HCT116 (cell line): ENCODE data around the gene COL28A1.

Experiments
- EZH2 ChIP-seq: fragments of 200-600 bp; sonication (generic); IDR thresholded peaks from 2 replicates; pipeline ENCODE4 v1.6.1; 2017; ENCODE audit warnings: antibody characterized with exemption, mixed run types
- EZH2phosphoT487 ChIP-seq: fragments of 200-600 bp; IDR thresholded peaks from 2 replicates; pipeline ENCODE4 v1.6.1; 2018; ENCODE audit warnings: antibody characterized with exemption, borderline replicate concordance
- FOSL1 ChIP-seq: IDR thresholded peaks from 2 replicates; pipeline ENCODE4 v1.6.1; 2012; ENCODE audit warnings: low read depth
- POLR2A ChIP-seq: IDR thresholded peaks from 2 replicates; pipeline ENCODE4 v1.7.0; 2011; ENCODE audit warnings: borderline replicate concordance; ENCODE audit not compliant: insufficient read depth, insufficient read length; ENCODE audit errors: extremely low read depth
- POLR2AphosphoS5 ChIP-seq: IDR thresholded peaks from 2 replicates; pipeline ENCODE4 v1.6.1; 2011; ENCODE audit warnings: mild to moderate bottlenecking, low read depth, low read length, moderate library complexity
- RAD21 ChIP-seq: IDR thresholded peaks from 2 replicates; pipeline ENCODE4 v1.6.1; 2012; ENCODE audit warnings: low read depth, mild to moderate bottlenecking
- SP1 ChIP-seq: IDR thresholded peaks from 2 replicates; pipeline ENCODE4 v1.6.1; 2012; ENCODE audit warnings: low read depth
- TF ChIP-seq, protein P1 (sequence below): IDR thresholded peaks from 2 replicates; pipeline ENCODE4 v1.6.1; 2012; ENCODE audit warnings: low read depth
- TF ChIP-seq, protein P2 (sequence below), 3 experiments: fragments of 200-600 bp in 1 of 3; sonication (generic) in 1 of 3; IDR thresholded peaks in 2 of 3; conservative IDR thresholded peaks in 1 of 3; 2 replicates each; pipeline ENCODE4 v1.5.1; 2012 to 2017; ENCODE audit warnings: low read depth in 2 of 3, low read length in 2 of 3, antibody characterized with exemption in 1 of 3, borderline replicate concordance in 1 of 3, control low read depth in 1 of 3, mild to moderate bottlenecking in 1 of 3, mixed read lengths in 1 of 3, mixed run types in 1 of 3, moderate library complexity in 1 of 3; ENCODE audit not compliant: insufficient read depth in 1 of 3
- TF ChIP-seq, protein P3 (sequence below): IDR thresholded peaks from 2 replicates; pipeline ENCODE4 v1.6.1; 2012

DNA sequence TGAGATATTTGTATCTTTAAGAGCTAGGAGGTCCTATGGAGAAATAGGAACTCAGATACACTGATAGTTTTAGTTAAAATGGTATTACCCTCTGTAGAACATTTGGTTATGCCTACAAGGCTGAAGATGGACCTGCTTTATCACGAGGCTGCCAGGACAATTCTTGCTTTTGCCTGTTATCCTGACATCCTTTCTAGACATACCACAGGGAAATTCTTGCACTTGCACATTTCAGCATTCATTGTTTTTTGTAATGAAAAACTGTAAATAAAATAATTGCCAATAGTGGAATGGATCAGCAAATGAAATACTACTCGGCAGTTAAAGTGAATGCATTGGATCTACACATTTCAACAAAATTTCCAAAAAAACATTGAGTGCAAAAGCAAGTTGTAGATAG is 9.7 kb downstream of the COL28A1 start:
- TF ChIP-seq SP1 (no peak), RAD21 (no peak), EZH2 (no peak), POLR2AphosphoS5 (no peak), FOSL1 (no peak), EZH2phosphoT487 (no peak), POLR2A (no peak)
- TF ChIP-seq, protein P1, sequence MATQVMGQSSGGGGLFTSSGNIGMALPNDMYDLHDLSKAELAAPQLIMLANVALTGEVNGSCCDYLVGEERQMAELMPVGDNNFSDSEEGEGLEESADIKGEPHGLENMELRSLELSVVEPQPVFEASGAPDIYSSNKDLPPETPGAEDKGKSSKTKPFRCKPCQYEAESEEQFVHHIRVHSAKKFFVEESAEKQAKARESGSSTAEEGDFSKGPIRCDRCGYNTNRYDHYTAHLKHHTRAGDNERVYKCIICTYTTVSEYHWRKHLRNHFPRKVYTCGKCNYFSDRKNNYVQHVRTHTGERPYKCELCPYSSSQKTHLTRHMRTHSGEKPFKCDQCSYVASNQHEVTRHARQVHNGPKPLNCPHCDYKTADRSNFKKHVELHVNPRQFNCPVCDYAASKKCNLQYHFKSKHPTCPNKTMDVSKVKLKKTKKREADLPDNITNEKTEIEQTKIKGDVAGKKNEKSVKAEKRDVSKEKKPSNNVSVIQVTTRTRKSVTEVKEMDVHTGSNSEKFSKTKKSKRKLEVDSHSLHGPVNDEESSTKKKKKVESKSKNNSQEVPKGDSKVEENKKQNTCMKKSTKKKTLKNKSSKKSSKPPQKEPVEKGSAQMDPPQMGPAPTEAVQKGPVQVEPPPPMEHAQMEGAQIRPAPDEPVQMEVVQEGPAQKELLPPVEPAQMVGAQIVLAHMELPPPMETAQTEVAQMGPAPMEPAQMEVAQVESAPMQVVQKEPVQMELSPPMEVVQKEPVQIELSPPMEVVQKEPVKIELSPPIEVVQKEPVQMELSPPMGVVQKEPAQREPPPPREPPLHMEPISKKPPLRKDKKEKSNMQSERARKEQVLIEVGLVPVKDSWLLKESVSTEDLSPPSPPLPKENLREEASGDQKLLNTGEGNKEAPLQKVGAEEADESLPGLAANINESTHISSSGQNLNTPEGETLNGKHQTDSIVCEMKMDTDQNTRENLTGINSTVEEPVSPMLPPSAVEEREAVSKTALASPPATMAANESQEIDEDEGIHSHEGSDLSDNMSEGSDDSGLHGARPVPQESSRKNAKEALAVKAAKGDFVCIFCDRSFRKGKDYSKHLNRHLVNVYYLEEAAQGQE = no peak
- TF ChIP-seq, protein P2, sequence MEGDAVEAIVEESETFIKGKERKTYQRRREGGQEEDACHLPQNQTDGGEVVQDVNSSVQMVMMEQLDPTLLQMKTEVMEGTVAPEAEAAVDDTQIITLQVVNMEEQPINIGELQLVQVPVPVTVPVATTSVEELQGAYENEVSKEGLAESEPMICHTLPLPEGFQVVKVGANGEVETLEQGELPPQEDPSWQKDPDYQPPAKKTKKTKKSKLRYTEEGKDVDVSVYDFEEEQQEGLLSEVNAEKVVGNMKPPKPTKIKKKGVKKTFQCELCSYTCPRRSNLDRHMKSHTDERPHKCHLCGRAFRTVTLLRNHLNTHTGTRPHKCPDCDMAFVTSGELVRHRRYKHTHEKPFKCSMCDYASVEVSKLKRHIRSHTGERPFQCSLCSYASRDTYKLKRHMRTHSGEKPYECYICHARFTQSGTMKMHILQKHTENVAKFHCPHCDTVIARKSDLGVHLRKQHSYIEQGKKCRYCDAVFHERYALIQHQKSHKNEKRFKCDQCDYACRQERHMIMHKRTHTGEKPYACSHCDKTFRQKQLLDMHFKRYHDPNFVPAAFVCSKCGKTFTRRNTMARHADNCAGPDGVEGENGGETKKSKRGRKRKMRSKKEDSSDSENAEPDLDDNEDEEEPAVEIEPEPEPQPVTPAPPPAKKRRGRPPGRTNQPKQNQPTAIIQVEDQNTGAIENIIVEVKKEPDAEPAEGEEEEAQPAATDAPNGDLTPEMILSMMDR (IDR thresholded peaks at IDR 0.05 in 2 of 3, conservative IDR thresholded peaks at IDR 0.05 in 1 of 3; ENCODE audit: borderline replicate concordance in 1 of 3, insufficient read depth in 1 of 3, low read depth in 2 of 3, low read length in 2 of 3) = no peak
- TF ChIP-seq, protein P3, sequence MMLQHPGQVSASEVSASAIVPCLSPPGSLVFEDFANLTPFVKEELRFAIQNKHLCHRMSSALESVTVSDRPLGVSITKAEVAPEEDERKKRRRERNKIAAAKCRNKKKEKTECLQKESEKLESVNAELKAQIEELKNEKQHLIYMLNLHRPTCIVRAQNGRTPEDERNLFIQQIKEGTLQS = no peak
